OCI-LY1 (cell line): Measurements from ENCODE around the gene NEURL1.

ENCODE experiments used
- H2AFZ ChIP-seq: fragments of 200-600 bp; sonication (generic), shearing (Covaris generic); 2 replicates; pipeline ENCODE4 v1.6.0; 2014; ENCODE audit warnings: antibody characterized with exemption, mild to moderate bottlenecking, low read length
- H3F3A ChIP-seq: fragments of 200-600 bp; sonication (generic), shearing (Covaris generic); 2 replicates; pipeline ENCODE4 v1.6.0; 2014; ENCODE audit warnings: mild to moderate bottlenecking, antibody characterized with exemption, low read length, moderate library complexity; ENCODE audit not compliant: insufficient read depth
- H3K27ac ChIP-seq: fragments of 200-600 bp; sonication (generic); 2 replicates; pipeline ENCODE4 v1.5.1; 2014; ENCODE audit warnings: low read length, mixed run types, mild to moderate bottlenecking, low read depth; ENCODE audit not compliant: poor library complexity, severe bottlenecking
- H3K27me3 ChIP-seq: fragments of 200-600 bp; sonication (generic); 2 replicates; pipeline ENCODE4 v1.6.0; 2014; ENCODE audit warnings: antibody characterized with exemption, mild to moderate bottlenecking, low read length, moderate library complexity; ENCODE audit not compliant: insufficient read depth
- H3K36me3 ChIP-seq: fragments of 200-600 bp; sonication (generic); 2 replicates; pipeline ENCODE4 v1.6.1; 2014; ENCODE audit warnings: mild to moderate bottlenecking, antibody characterized with exemption, low read length, moderate library complexity, mixed read lengths; ENCODE audit not compliant: insufficient read depth
- H3K4me1 ChIP-seq: fragments of 200-600 bp; sonication (generic); 2 replicates; pipeline ENCODE4 v1.5.1; 2014; ENCODE audit warnings: mild to moderate bottlenecking, low read length, moderate library complexity; ENCODE audit not compliant: insufficient read depth, severe bottlenecking
- H3K4me2 ChIP-seq: fragments of 200-600 bp; sonication (generic), shearing (Covaris generic); 2 replicates; pipeline ENCODE4 v1.6.1; 2014; ENCODE audit warnings: low read length
- H3K4me3 ChIP-seq: fragments of 200-600 bp; sonication (generic); 2 replicates; pipeline ENCODE4 v1.5.1; 2014; ENCODE audit warnings: low read length, low read depth, mild to moderate bottlenecking, mixed read lengths; ENCODE audit not compliant: poor library complexity, severe bottlenecking
- H3K79me2 ChIP-seq: fragments of 200-600 bp; shearing (Covaris generic); 2 replicates; pipeline ENCODE4 v1.6.1; 2016; ENCODE audit warnings: mixed run types, low read length, mixed read lengths; ENCODE audit not compliant: insufficient read depth
- H3K9ac ChIP-seq: fragments of 200-600 bp; sonication (generic), shearing (Covaris generic); 2 replicates; pipeline ENCODE4 v1.6.1; 2014; ENCODE audit warnings: mild to moderate bottlenecking, low read length, mixed read lengths
- H3K9me2 ChIP-seq: fragments of 200-600 bp; sonication (generic), shearing (Covaris generic); 2 replicates; pipeline ENCODE4 v1.6.1; 2014; ENCODE audit warnings: low read depth, mild to moderate bottlenecking, low read length, mixed read lengths
- H3K9me3 ChIP-seq: fragments of 200-600 bp; shearing (Covaris generic); 2 replicates; pipeline ENCODE4 v1.6.1; 2014; ENCODE audit warnings: low read length, mixed read lengths
- H4K20me1 ChIP-seq: fragments of 200-600 bp; sonication (generic), shearing (Covaris generic); 2 replicates; pipeline ENCODE4 v1.6.0; 2016; ENCODE audit warnings: mild to moderate bottlenecking, low read length; ENCODE audit not compliant: insufficient read depth
- EZH2 ChIP-seq: fragments of 200-600 bp; sonication (generic), shearing (Covaris generic); IDR thresholded peaks from 2 replicates; pipeline ENCODE4 v1.8.0; 2017; ENCODE audit warnings: borderline replicate concordance, mixed run types, mild to moderate bottlenecking, antibody characterized with exemption, low read length, moderate library complexity, mixed read lengths
- TF ChIP-seq, protein P1 (sequence below): fragments of 200-600 bp; sonication (generic), shearing (Covaris generic); IDR thresholded peaks from 2 replicates; pipeline ENCODE4 v1.5.1; 2017; ENCODE audit warnings: mild to moderate bottlenecking, antibody characterized with exemption, low read length, moderate library complexity, mixed read lengths

NEURL1 gene

GRCh38 chr10:103599907-103600306 lies 106.4 kb downstream of the NEURL1 start:
- H3K27me3 ChIP-seq = 0 out of 2 replicates have a peak, but pooled peaks cover 3% of the 10 kb centered on the region
- no peak overlapping the region for H3K4me2 ChIP-seq
- H3K9ac ChIP-seq = no peak overlapping the region
- TF ChIP-seq, protein P1, sequence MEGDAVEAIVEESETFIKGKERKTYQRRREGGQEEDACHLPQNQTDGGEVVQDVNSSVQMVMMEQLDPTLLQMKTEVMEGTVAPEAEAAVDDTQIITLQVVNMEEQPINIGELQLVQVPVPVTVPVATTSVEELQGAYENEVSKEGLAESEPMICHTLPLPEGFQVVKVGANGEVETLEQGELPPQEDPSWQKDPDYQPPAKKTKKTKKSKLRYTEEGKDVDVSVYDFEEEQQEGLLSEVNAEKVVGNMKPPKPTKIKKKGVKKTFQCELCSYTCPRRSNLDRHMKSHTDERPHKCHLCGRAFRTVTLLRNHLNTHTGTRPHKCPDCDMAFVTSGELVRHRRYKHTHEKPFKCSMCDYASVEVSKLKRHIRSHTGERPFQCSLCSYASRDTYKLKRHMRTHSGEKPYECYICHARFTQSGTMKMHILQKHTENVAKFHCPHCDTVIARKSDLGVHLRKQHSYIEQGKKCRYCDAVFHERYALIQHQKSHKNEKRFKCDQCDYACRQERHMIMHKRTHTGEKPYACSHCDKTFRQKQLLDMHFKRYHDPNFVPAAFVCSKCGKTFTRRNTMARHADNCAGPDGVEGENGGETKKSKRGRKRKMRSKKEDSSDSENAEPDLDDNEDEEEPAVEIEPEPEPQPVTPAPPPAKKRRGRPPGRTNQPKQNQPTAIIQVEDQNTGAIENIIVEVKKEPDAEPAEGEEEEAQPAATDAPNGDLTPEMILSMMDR = no peak
- TF ChIP-seq EZH2 = no peak
- H3K79me2 ChIP-seq = no peaks in the 10 kb centered on the region
- no peak overlapping the region for H3K27ac ChIP-seq
- H3F3A ChIP-seq = no peaks in the 10 kb centered on the region
- H3K9me3 ChIP-seq = no peaks in the 10 kb centered on the region
- no peaks in the 10 kb centered on the region for H4K20me1 ChIP-seq
- H3K4me3 ChIP-seq = no peak overlapping the region
- H2AFZ ChIP-seq = no peak overlapping the region
- no peaks in the 10 kb centered on the region for H3K4me1 ChIP-seq
- no peaks in the 10 kb centered on the region for H3K9me2 ChIP-seq
- no peaks in the 10 kb centered on the region for H3K36me3 ChIP-seq

- Histone ChIP-seq H2AFZ (no peak overlapping the region), H3K9me3 (no peaks in the 10 kb centered on the region), H3K4me3 (no peak overlapping the region), H3K9me2 (no peaks in the 10 kb centered on the region), H3K9ac (no peak overlapping the region), H3K27ac (no peak overlapping the region), H3K36me3 (no peaks in the 10 kb centered on the region), H3K79me2 (no peaks in the 10 kb centered on the region), H3K27me3 (peaks cover 3% of the 10 kb centered on the region; the same call in 1 of the 2 replicates), H3K4me2 (no peak overlapping the region), H4K20me1 (no peaks in the 10 kb centered on the region), H3K4me1 (no peaks in the 10 kb centered on the region), H3F3A (no peaks in the 10 kb centered on the region)
- no peak for TF ChIP-seq EZH2
- TF ChIP-seq, protein P1 = no peak
Observed at GRCh38 chr10:103600325-103600724, 106.8 kb downstream of the NEURL1 start.

GRCh38 chr10:103600956-103601569 lies 107.6 kb downstream of the NEURL1 start:
- H4K20me1 ChIP-seq = no peaks in the 10 kb centered on the region
- H3K27ac ChIP-seq = no peak overlapping the region
- no peaks in the 10 kb centered on the region for H3K9me3 ChIP-seq
- no peaks in the 10 kb centered on the region for H3F3A ChIP-seq
- H3K9ac ChIP-seq = no peak overlapping the region
- no peaks in the 10 kb centered on the region for H3K9me2 ChIP-seq
- no peaks in the 10 kb centered on the region for H3K36me3 ChIP-seq
- no peaks in the 10 kb centered on the region; the same call in 1 of the 2 replicates for H3K27me3 ChIP-seq
- no peak overlapping the region for H2AFZ ChIP-seq
- no peaks in the 10 kb centered on the region for H3K79me2 ChIP-seq
- H3K4me2 ChIP-seq = no peak overlapping the region
- H3K4me1 ChIP-seq = no peaks in the 10 kb centered on the region
- TF ChIP-seq, protein P1 = no peak
- H3K4me3 ChIP-seq = no peak overlapping the region
